ENCODE results near the gene DNAL1. TPM values are rescaled to one million over a fixed set of nuclear protein-coding genes. Genes with fewer than 3 reads are reported as not detected.
A peak's percentile ranks its signal among the peaks of the same experiment; 100 is the strongest.

Gene DNAL1
- total RNA-seq, 1 experiment from 2014 or later = 25.5 TPM

DNA sequence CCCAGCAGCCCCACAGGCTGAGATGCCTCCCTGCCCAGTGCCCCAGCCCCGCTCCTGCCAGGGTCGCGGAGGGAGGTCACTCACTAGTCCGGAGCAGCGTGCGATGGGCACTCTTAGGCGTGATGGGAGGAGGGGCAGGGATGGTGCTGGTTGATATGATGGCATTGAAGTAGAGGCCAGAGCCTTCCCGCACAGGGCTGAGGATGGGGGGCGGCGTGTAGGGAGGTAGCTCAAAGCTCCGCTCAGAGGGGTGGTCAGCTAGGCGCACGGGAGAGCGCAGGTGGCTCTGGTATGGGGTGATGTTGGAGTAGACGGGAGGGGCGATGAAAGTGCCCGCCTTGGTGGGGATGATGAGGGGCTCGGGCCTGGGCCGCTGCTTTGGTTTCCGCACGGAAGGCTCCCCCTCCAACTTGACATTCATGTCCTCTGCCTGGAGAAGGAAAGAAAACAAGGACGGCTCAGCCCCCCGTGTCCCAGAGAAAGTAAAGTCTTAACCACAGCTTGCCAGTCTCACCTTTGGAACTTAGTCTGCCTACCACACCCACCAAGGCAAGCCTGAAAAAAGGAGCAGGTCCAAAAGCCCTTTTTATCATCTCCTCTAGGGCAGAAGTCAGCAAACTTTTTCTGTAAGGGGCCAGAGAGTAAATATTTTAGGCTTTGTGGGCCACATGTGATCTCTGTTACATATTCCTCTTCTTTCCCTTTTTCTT lies 84.9 kb downstream of the DNAL1 start:
- H3K79me2 ChIP-seq (ENCODE audit: low read depth) = peaks cover 28% of the 10 kb centered on the region
- H2AFZ ChIP-seq = no peak overlapping the region
- peaks cover 12% of the 10 kb centered on the region; the same call in 1 of the 2 replicates for H3K36me3 ChIP-seq (ENCODE audit: low read depth)

DNA sequence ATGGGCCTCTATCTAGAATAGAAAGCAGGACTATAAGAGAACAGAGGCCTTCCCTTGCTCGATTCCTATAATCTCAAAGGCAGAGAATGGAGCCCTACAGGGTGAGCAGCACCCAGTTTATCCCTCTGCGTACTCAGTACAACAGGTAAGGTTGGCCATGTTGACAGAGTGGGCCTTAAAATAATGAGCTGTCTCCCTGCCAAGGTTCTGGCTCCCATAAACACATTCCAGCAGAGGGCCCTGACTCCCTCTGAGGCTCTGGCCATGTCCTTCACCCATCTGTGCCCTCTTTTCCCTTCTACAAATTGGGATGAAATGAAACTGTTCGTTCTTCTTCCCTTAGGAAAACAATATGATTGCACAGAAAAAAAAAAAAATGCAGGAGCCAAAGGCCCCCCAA lies 86.3 kb downstream of the DNAL1 start:
- CTCF ChIA-PET = interaction anchor here (0.8 to 1.6 kb wide), 2 partner anchors 14 to 27 kb away, joined by 3 to 5 read pairs; no protein-coding TSS in a partner anchor
- H3K36me3 ChIP-seq (ENCODE audit: low read depth) = 0 out of 2 replicates have a peak, but pooled peaks cover 7% of the 10 kb centered on the region
- H3K9me2 ChIP-seq (ENCODE audit: insufficient read depth) = no peaks in the 10 kb centered on the region
- DNase-seq = no peak
- H3K9me3 ChIP-seq (ENCODE audit: insufficient read depth, low read depth) = no peaks in the 10 kb centered on the region
- POLR2A ChIA-PET (ENCODE audit: unreplicated experiment) = interaction anchor here (0.5 to 0.9 kb wide), 4 partner anchors 8 to 110 kb away, joined by 3 to 34 read pairs (median 4); a partner anchor contains a TSS
- peaks cover 19% of the 10 kb centered on the region for H3F3A ChIP-seq (ENCODE audit: insufficient read depth, low read depth)
- no peaks in the 10 kb centered on the region for H3K27me3 ChIP-seq (ENCODE audit: insufficient read depth, low read depth)
- H3K79me2 ChIP-seq (ENCODE audit: low read depth) = peaks cover 29% of the 10 kb centered on the region
- no peak overlapping the region for H2AFZ ChIP-seq
- no peak overlapping the region for H3K4me2 ChIP-seq
- no peaks in the 10 kb centered on the region; the same call in 1 of the 2 replicates for H4K20me1 ChIP-seq (ENCODE audit: insufficient read depth)
- H3K27ac ChIP-seq = no peak overlapping the region
- H3K4me3 ChIP-seq = no peak overlapping the region
- no TSS peak for BruUV-seq (replicated peaks)
- peaks cover 35% of the 10 kb centered on the region for H3K4me1 ChIP-seq (replicated peaks; ENCODE audit: insufficient read depth)
- no peak for TF ChIP-seq EZH2 (IDR thresholded peaks at IDR 0.05; ENCODE audit: low read depth)
- TF ChIP-seq, protein P1, sequence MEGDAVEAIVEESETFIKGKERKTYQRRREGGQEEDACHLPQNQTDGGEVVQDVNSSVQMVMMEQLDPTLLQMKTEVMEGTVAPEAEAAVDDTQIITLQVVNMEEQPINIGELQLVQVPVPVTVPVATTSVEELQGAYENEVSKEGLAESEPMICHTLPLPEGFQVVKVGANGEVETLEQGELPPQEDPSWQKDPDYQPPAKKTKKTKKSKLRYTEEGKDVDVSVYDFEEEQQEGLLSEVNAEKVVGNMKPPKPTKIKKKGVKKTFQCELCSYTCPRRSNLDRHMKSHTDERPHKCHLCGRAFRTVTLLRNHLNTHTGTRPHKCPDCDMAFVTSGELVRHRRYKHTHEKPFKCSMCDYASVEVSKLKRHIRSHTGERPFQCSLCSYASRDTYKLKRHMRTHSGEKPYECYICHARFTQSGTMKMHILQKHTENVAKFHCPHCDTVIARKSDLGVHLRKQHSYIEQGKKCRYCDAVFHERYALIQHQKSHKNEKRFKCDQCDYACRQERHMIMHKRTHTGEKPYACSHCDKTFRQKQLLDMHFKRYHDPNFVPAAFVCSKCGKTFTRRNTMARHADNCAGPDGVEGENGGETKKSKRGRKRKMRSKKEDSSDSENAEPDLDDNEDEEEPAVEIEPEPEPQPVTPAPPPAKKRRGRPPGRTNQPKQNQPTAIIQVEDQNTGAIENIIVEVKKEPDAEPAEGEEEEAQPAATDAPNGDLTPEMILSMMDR (conservative IDR thresholded peaks at IDR 0.05) = no peak
- intact Hi-C loops (cut with micrococcal nuclease; ENCODE audit: unreplicated experiment) = no loop called here

More for the DNA sequence above, 84.9 kb downstream of the DNAL1 start:
- BruUV-seq (replicated peaks) = no TSS peak
- Histone ChIP-seq H3K9me2 (ENCODE audit: insufficient read depth) (no peaks in the 10 kb centered on the region), H3K4me3 (no peak overlapping the region), H3K4me2 (no peak overlapping the region), H3F3A (ENCODE audit: insufficient read depth, low read depth) (peaks cover 32% of the 10 kb centered on the region), H3K27ac (peak overlapping the region; percentile 34; the same call in 1 of the 2 replicates), H3K4me1 (replicated peaks; ENCODE audit: insufficient read depth) (peaks cover 49% of the 10 kb centered on the region), H4K20me1 (ENCODE audit: insufficient read depth) (no peaks in the 10 kb centered on the region; the same call in 1 of the 2 replicates), H3K27me3 (ENCODE audit: insufficient read depth, low read depth) (no peaks in the 10 kb centered on the region), H3K9me3 (ENCODE audit: insufficient read depth, low read depth) (no peaks in the 10 kb centered on the region)
- no peak for DNase-seq
- POLR2A ChIA-PET (ENCODE audit: unreplicated experiment) = interaction anchor here (0.7 kb wide), 1 partner anchor 83 kb away, joined by 3 read pairs; no protein-coding TSS in a partner anchor
- TF ChIP-seq, protein P1 (conservative IDR thresholded peaks at IDR 0.05) = no peak
- TF ChIP-seq EZH2 (IDR thresholded peaks at IDR 0.05; ENCODE audit: low read depth) = no peak
- intact Hi-C loops (cut with micrococcal nuclease; ENCODE audit: unreplicated experiment) = loop anchor here (2.0 to 10.0 kb wide), 2 partner anchors 29 to 305 kb away; no protein-coding TSS in a partner anchor
- CTCF ChIA-PET = interaction anchor here (0.6 to 1.6 kb wide), 7 partner anchors 11 to 158 kb away, joined by 3 to 12 read pairs (median 4); no protein-coding TSS in a partner anchor

DNA sequence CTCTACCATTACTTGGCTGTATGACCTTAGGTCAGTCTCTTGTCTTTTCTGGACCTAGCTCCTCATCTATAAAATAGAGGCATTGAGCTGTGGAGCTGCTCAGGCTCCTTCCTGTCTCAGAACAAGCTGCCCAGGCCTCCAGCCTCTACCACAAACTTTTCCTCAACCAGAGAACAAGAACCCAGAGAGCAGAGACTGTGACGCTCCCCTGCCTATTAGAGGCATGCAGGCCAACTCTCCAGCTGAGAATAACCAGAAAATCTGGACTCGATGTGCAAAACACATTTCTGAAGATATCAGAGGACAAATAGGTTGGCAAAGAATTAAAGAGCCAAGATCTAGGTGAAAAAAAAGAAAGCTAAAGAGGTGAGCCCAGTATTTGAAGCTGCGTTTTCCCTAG lies 87.2 kb downstream of the DNAL1 start:
- Histone ChIP-seq H3K9me2 (ENCODE audit: insufficient read depth) (no peaks in the 10 kb centered on the region), H3K79me2 (ENCODE audit: low read depth) (peaks cover 34% of the 10 kb centered on the region), H3K36me3 (ENCODE audit: low read depth) (0 out of 2 replicates have a peak, but pooled peaks cover 7% of the 10 kb centered on the region), H3K27me3 (ENCODE audit: insufficient read depth, low read depth) (no peaks in the 10 kb centered on the region), H3K4me1 (replicated peaks; ENCODE audit: insufficient read depth) (peaks cover 26% of the 10 kb centered on the region), H2AFZ (no peak overlapping the region), H4K20me1 (ENCODE audit: insufficient read depth) (no peaks in the 10 kb centered on the region; the same call in 1 of the 2 replicates), H3K9me3 (ENCODE audit: insufficient read depth, low read depth) (no peaks in the 10 kb centered on the region), H3F3A (ENCODE audit: insufficient read depth, low read depth) (peaks cover 23% of the 10 kb centered on the region), H3K4me3 (no peak overlapping the region), H3K27ac (peak overlapping the region; percentile 12; the same call in 1 of the 2 replicates), H3K4me2 (no peak overlapping the region)
- ChIA-PET CTCF (no interaction called here), POLR2A (ENCODE audit: unreplicated experiment) (interaction anchor here (0.7 to 0.9 kb wide), 2 partner anchors 8 to 28 kb away, joined by 7 to 34 read pairs; a partner anchor contains a TSS)
- intact Hi-C loops (cut with micrococcal nuclease; ENCODE audit: unreplicated experiment) = no loop called here
- no TSS peak for BruUV-seq (replicated peaks)
- DNase-seq = no peak
- TF ChIP-seq, protein P1 (conservative IDR thresholded peaks at IDR 0.05) = no peak
- no peak for TF ChIP-seq EZH2 (IDR thresholded peaks at IDR 0.05; ENCODE audit: low read depth)

Measured in PC-9 (cell line).